ENCODE results near the gene MYL12B. TPM values are rescaled to one million over a fixed set of nuclear protein-coding genes. Genes with fewer than 3 reads are reported as not detected.
A peak's percentile ranks its signal among the peaks of the same experiment; 100 is the strongest.

Gene MYL12B
- total and polyA plus RNA-seq, 3 experiments from 2014 or later: 251 to 1,057 (median 252) TPM

GRCh38 chr18:3256693-3257626 lies 5.0 kb upstream of the MYL12B start:
- no peak for DNase-seq
- H3K36me3 ChIP-seq (ENCODE audit: insufficient read depth, low read length): peaks cover 56% of the 10 kb centered on the region
- no peak overlapping the region for H3K4me3 ChIP-seq (ENCODE audit: low read length)
- H3K27me3 ChIP-seq (ENCODE audit: insufficient read depth, low read length, poor library complexity, severe bottlenecking): no peaks in the 10 kb centered on the region
- H3K4me1 ChIP-seq (ENCODE audit: insufficient read depth, low read length): peaks cover 88% of the 10 kb centered on the region
- Mint-ChIP-seq H3K36me3 (peaks cover 23 to 77% (median 36%) of the 10 kb centered on the region in 3 donors), H3K4me1 (peaks cover 71 to 93% (median 92%) of the 10 kb centered on the region in 3 donors), H3K9me3 (no peaks in the 10 kb centered on the region), H3K27ac (peak overlapping the region; percentile 45 to 100 (median 75)), H3K27me3 (no peaks in the 10 kb centered on the region), H3K4me3 (peak overlapping the region in 2 of 7 donors; percentile 30 to 74)
- ChIA-PET POLR2A (interaction anchor here (1.9 kb wide), 1 partner anchor 9 kb away, joined by 9 read pairs; the partner anchor contains the start of gene MYL12A), CTCF (interaction anchor here (2.6 kb wide), 1 partner anchor 11 kb away, joined by 17 read pairs; the partner anchor contains the start of gene MYL12A)
- H3K9me3 ChIP-seq (ENCODE audit: low read length): no peaks in the 10 kb centered on the region
- H3K27ac ChIP-seq (ENCODE audit: low read depth, low read length): no peak overlapping the region

GRCh38 chr18:3257627-3258120 lies 4.3 kb upstream of the MYL12B start:
- H3K27ac ChIP-seq (ENCODE audit: low read depth, low read length): no peak overlapping the region
- Mint-ChIP-seq H3K9me3 (no peaks in the 10 kb centered on the region), H3K27me3 (no peaks in the 10 kb centered on the region), H3K4me3 (peak overlapping the region in 1 of 7 donors; percentile 74), H3K36me3 (peaks cover 23 to 75% (median 36%) of the 10 kb centered on the region in 3 donors), H3K4me1 (peaks cover 66 to 88% (median 86%) of the 10 kb centered on the region in 3 donors), H3K27ac (peak overlapping the region; percentile 24 to 100 (median 82))
- DNase-seq: no peak
- ChIA-PET POLR2A (no interaction called here), CTCF (no interaction called here)
- H3K36me3 ChIP-seq (ENCODE audit: insufficient read depth, low read length): peaks cover 56% of the 10 kb centered on the region
- no peaks in the 10 kb centered on the region for H3K27me3 ChIP-seq (ENCODE audit: insufficient read depth, low read length, poor library complexity, severe bottlenecking)
- H3K4me1 ChIP-seq (ENCODE audit: insufficient read depth, low read length): peaks cover 81% of the 10 kb centered on the region
- H3K4me3 ChIP-seq (ENCODE audit: low read length): no peak overlapping the region
- H3K9me3 ChIP-seq (ENCODE audit: low read length): no peaks in the 10 kb centered on the region

- peaks cover 25% of the 10 kb centered on the region for H3K36me3 ChIP-seq (ENCODE audit: insufficient read depth, low read length)
- H3K27ac Mint-ChIP-seq: peak overlapping the region; percentile 96 to 100 (median 100)
- peak overlapping the region; percentile 90 to 99 (median 98) for H3K4me3 Mint-ChIP-seq
- H3K36me3 Mint-ChIP-seq: peaks cover 5 to 52% (median 11%) of the 10 kb centered on the region in 3 donors
- no peaks in the 10 kb centered on the region for H3K27me3 Mint-ChIP-seq
- peak overlapping the region; percentile 95 for H3K27ac ChIP-seq (ENCODE audit: low read depth, low read length)
- ChIA-PET CTCF (interaction anchor here (0.6 to 3.1 kb wide), 7 partner anchors 9 to 335 kb away, joined by 3 to 32 read pairs (median 6); partner anchors contain the start of gene MYL12A), POLR2A (interaction anchor here (0.6 to 3.1 kb wide), 10 partner anchors 12 to 342 kb away, joined by 3 to 134 read pairs (median 3); partner anchors contain the start of gene MYL12A)
- H3K4me3 ChIP-seq (ENCODE audit: low read length): peak overlapping the region; percentile 82
- H3K9me3 Mint-ChIP-seq: no peaks in the 10 kb centered on the region
- H3K9me3 ChIP-seq (ENCODE audit: low read length): no peaks in the 10 kb centered on the region
- H3K4me1 Mint-ChIP-seq: peaks cover 67 to 88% (median 86%) of the 10 kb centered on the region in 3 donors
- H3K4me1 ChIP-seq (ENCODE audit: insufficient read depth, low read length): peaks cover 77% of the 10 kb centered on the region
- H3K27me3 ChIP-seq (ENCODE audit: insufficient read depth, low read length, poor library complexity, severe bottlenecking): no peaks in the 10 kb centered on the region
- no peak for DNase-seq
Observed at GRCh38 chr18:3260995-3261372, 949 bp upstream of the MYL12B start.

GRCh38 chr18:3262234-3263131 lies 550 bp downstream of the MYL12B start:
- Histone ChIP-seq H3K36me3 (ENCODE audit: insufficient read depth, low read length) (peaks cover 11% of the 10 kb centered on the region), H3K4me3 (ENCODE audit: low read length) (peak overlapping the region; percentile 82), H3K27me3 (ENCODE audit: insufficient read depth, low read length, poor library complexity, severe bottlenecking) (no peaks in the 10 kb centered on the region), H3K27ac (ENCODE audit: low read depth, low read length) (peak overlapping the region; percentile 95), H3K4me1 (ENCODE audit: insufficient read depth, low read length) (peaks cover 76% of the 10 kb centered on the region), H3K9me3 (ENCODE audit: low read length) (no peaks in the 10 kb centered on the region)
- Mint-ChIP-seq H3K27ac (peak overlapping the region; percentile 96 to 100 (median 99)), H3K9me3 (no peaks in the 10 kb centered on the region), H3K27me3 (no peaks in the 10 kb centered on the region), H3K36me3 (peaks cover 5 to 40% (median 8%) of the 10 kb centered on the region in 3 donors), H3K4me3 (peak overlapping the region; percentile 90 to 99 (median 98)), H3K4me1 (peaks cover 70 to 88% (median 86%) of the 10 kb centered on the region in 3 donors)
- ChIA-PET POLR2A (interaction anchor here (0.6 to 3.1 kb wide), 10 partner anchors 11 to 341 kb away, joined by 3 to 134 read pairs (median 3); partner anchors contain the start of gene MYL12A), CTCF (interaction anchor here (1.2 to 3.1 kb wide), 8 partner anchors 10 to 404 kb away, joined by 3 to 32 read pairs (median 6); partner anchors contain the start of gene MYL12A)
- DNase-seq: peak; percentile 17 to 62 (median 37)

- Histone ChIP-seq H3K4me1 (ENCODE audit: insufficient read depth, low read length) (peaks cover 74% of the 10 kb centered on the region), H3K9me3 (ENCODE audit: low read length) (no peaks in the 10 kb centered on the region), H3K27ac (ENCODE audit: low read depth, low read length) (peak overlapping the region; percentile 95), H3K27me3 (ENCODE audit: insufficient read depth, low read length, poor library complexity, severe bottlenecking) (no peaks in the 10 kb centered on the region), H3K36me3 (ENCODE audit: insufficient read depth, low read length) (peaks cover 4% of the 10 kb centered on the region), H3K4me3 (ENCODE audit: low read length) (peak overlapping the region; percentile 82)
- Mint-ChIP-seq H3K9me3 (no peaks in the 10 kb centered on the region), H3K27me3 (no peaks in the 10 kb centered on the region), H3K4me1 (peaks cover 70 to 87% (median 85%) of the 10 kb centered on the region in 3 donors), H3K27ac (peak overlapping the region; percentile 90 to 100 (median 96)), H3K36me3 (peaks cover 0 to 33% (median 3%) of the 10 kb centered on the region in 3 donors), H3K4me3 (peak overlapping the region; percentile 89 to 98 (median 91))
- ChIA-PET CTCF (interaction anchor here (0.8 to 1.9 kb wide), 8 partner anchors 16 to 403 kb away, joined by 3 to 8 read pairs (median 4); partner anchors contain the start of gene MYL12A), POLR2A (interaction anchor here (1.0 to 2.5 kb wide), 4 partner anchors 11 to 189 kb away, joined by 3 to 13 read pairs (median 3); no protein-coding TSS in a partner anchor)
- no peak for DNase-seq
Observed at GRCh38 chr18:3263132-3263700, 1.3 kb downstream of the MYL12B start.

- no peak overlapping the region for H3K27ac ChIP-seq (ENCODE audit: low read depth, low read length)
- no peak for DNase-seq
- ChIA-PET CTCF (interaction anchor here (1.2 to 1.9 kb wide), 5 partner anchors 17 to 402 kb away, joined by 3 to 6 read pairs (median 4); no protein-coding TSS in a partner anchor), POLR2A (interaction anchor here (1.5 to 2.5 kb wide), 2 partner anchors 16 to 18 kb away, joined by 5 to 13 read pairs; no protein-coding TSS in a partner anchor)
- peak overlapping the region in 7 of 8 donors; percentile 67 to 100 (median 86) for H3K27ac Mint-ChIP-seq
- no peaks in the 10 kb centered on the region for H3K27me3 Mint-ChIP-seq
- H3K4me3 ChIP-seq (ENCODE audit: low read length): peak overlapping the region; percentile 10
- peaks cover 0 to 24% (median 1%) of the 10 kb centered on the region in 3 donors for H3K36me3 Mint-ChIP-seq
- no peaks in the 10 kb centered on the region for H3K9me3 ChIP-seq (ENCODE audit: low read length)
- H3K4me3 Mint-ChIP-seq: peak overlapping the region; percentile 56 to 98 (median 90)
- H3K27me3 ChIP-seq (ENCODE audit: insufficient read depth, low read length, poor library complexity, severe bottlenecking): no peaks in the 10 kb centered on the region
- no peaks in the 10 kb centered on the region for H3K36me3 ChIP-seq (ENCODE audit: insufficient read depth, low read length)
- peaks cover 76% of the 10 kb centered on the region for H3K4me1 ChIP-seq (ENCODE audit: insufficient read depth, low read length)
- peaks cover 75 to 87% (median 86%) of the 10 kb centered on the region in 3 donors for H3K4me1 Mint-ChIP-seq
- no peaks in the 10 kb centered on the region for H3K9me3 Mint-ChIP-seq
Observed at GRCh38 chr18:3264362-3264761, 2.4 kb downstream of the MYL12B start.
